Small intestine (tissue), 7 donors: ENCODE measurements around the gene IGDCC3. TPM values are rescaled to one million over a fixed set of nuclear protein-coding genes. Genes with fewer than 3 reads are reported as not detected.
A peak's percentile ranks its signal among the peaks of the same experiment; 100 is the strongest.

Source experiments
- DNase-seq, 2 donors: peaks; one replicate each; pipeline versions ENCODE4 v3.0.0 to v3.0.0-alpha.2; 2013
- FAIRE-seq: peaks from 2 replicates; lab custom pipeline; 2012; peaks lifted over from hg19 to GRCh38; lab: Jason Lieb, UNC
- H3K27ac ChIP-seq, 3 donors: one replicate each; pipeline ENCODE4 v1.5.1; 2013; ENCODE audit warnings: low read length in 2 of 3, mild to moderate bottlenecking in 2 of 3, control low read depth in 1 of 3, inconsistent platforms in 1 of 3, low read depth in 1 of 3, moderate library complexity in 1 of 3
- H3K27me3 ChIP-seq, 3 donors: one replicate each; pipeline ENCODE4 v1.6.1; 2013; ENCODE audit warnings: low read length in 3 of 3, inconsistent platforms in 1 of 3; ENCODE audit not compliant: control insufficient read depth in 3 of 3, insufficient read depth in 3 of 3
- H3K36me3 ChIP-seq, 3 donors: one replicate each; pipeline ENCODE4 v1.6.1; 2013; ENCODE audit warnings: low read length in 3 of 3, inconsistent platforms in 1 of 3, low read depth in 1 of 3, mild to moderate bottlenecking in 1 of 3, moderate library complexity in 1 of 3; ENCODE audit not compliant: control insufficient read depth in 3 of 3, insufficient read depth in 2 of 3
- H3K4me1 ChIP-seq, 3 donors: one replicate each; pipeline ENCODE4 v1.6.1; 2013; ENCODE audit warnings: low read length in 2 of 3, inconsistent platforms in 1 of 3, low read depth in 1 of 3, mild to moderate bottlenecking in 1 of 3, moderate library complexity in 1 of 3; ENCODE audit not compliant: control insufficient read depth in 3 of 3, insufficient read depth in 2 of 3
- H3K4me3 ChIP-seq, 3 donors: one replicate each; pipeline ENCODE4 v1.5.1; 2013; ENCODE audit warnings: low read length in 3 of 3, control low read depth in 1 of 3, inconsistent platforms in 1 of 3, low read depth in 1 of 3, mild to moderate bottlenecking in 1 of 3, moderate library complexity in 1 of 3
- H3K9me3 ChIP-seq, 2 donors: one replicate each; pipeline ENCODE4 v1.6.1; 2013; ENCODE audit warnings: low read depth in 1 of 2, low read length in 1 of 2; ENCODE audit not compliant: control insufficient read depth in 2 of 2, insufficient read depth in 1 of 2
- WGBS, 3 donors: extraction: QIAGEN DNeasy Blood & Tissue Kit; methylation state at CpG; one replicate each; pipeline ENCODE4 v1.1.7; 2013; 5-methylcytosine and 5-hydroxymethylcytosine counted together
- polyA plus RNA-seq, 4 donors: library from polyadenylated mRNA; stranded (reverse) in 3 of 4; unstranded in 1 of 4; fragments of 200-250 nt in 3 of 4; fragments of 120-200 nt in 1 of 4; gene quantifications; one replicate each; pipeline versions ENCODE4 v1.2.1 to v1.2.3, GENCODE V29; 2013
- donor health status: healthy with polysubstance abuse.
- donor health status: control.
- donor health status: control.
- donor health status: Bipolar disorder and iron deficiency.
- donor health status: healthy.

IGDCC3 gene
- polyA plus RNA-seq, 4 donors, result 0.18 to 1.0 TPM; not detected in 2

GRCh38 chr15:65305776-65306175 is 72.0 kb downstream of the IGDCC3 start:
- FAIRE-seq (no peak), DNase-seq (no peak)
- Histone ChIP-seq H3K27ac (no peak overlapping the region), H3K36me3 (no peaks in the 10 kb centered on the region), H3K4me1 (peaks cover 0 to 11% (median 0%) of the 10 kb centered on the region in 3 donors), H3K4me3 (no peak overlapping the region), H3K9me3 (no peaks in the 10 kb centered on the region), H3K27me3 (no peaks in the 10 kb centered on the region)
- 73 to 77% (median 75%) methylated on average over 3 of the region's 3 CpGs for WGBS, 3 donors

GRCh38 chr15:65305150-65305758 is 72.5 kb downstream of the IGDCC3 start:
- Histone ChIP-seq H3K36me3 (no peaks in the 10 kb centered on the region), H3K4me1 (peaks cover 0 to 11% (median 0%) of the 10 kb centered on the region in 3 donors), H3K27me3 (no peaks in the 10 kb centered on the region), H3K4me3 (peak overlapping the region in 1 of 3 donors; percentile 16), H3K9me3 (no peaks in the 10 kb centered on the region), H3K27ac (peak overlapping the region; percentile 50 to 91 (median 84))
- WGBS, 3 donors, result 24 to 45% (median 34%) methylated on average over 14 of the region's 14 CpGs
- DNase-seq (no peak), FAIRE-seq (no peak)

GRCh38 chr15:65304381-65305149 is 73.2 kb downstream of the IGDCC3 start, which contains the start of gene RNU5B-1:
Gene RNU5B-1 (plus strand): TSS chr15:65304677.
- peak; percentile 89 to 92 for DNase-seq
- Histone ChIP-seq H3K36me3 (no peaks in the 10 kb centered on the region), H3K4me3 (peak within 1 kb of the TSS; percentile 34 to 71 (median 39)), H3K27ac (peak within 1 kb of the TSS; percentile 50 to 91 (median 84)), H3K4me1 (peaks cover 0 to 11% (median 0%) of the 10 kb centered on the region in 3 donors), H3K27me3 (no peaks in the 10 kb centered on the region), H3K9me3 (no peaks in the 10 kb centered on the region)
- FAIRE-seq, result no peak
- 0 to 1% (median 1%) methylated on average over 24 of the region's 24 CpGs for WGBS, 3 donors

- Histone ChIP-seq H3K4me1 (peaks cover 0 to 11% (median 0%) of the 10 kb centered on the region in 3 donors), H3K9me3 (no peaks in the 10 kb centered on the region), H3K27me3 (no peaks in the 10 kb centered on the region), H3K4me3 (peak overlapping the region; percentile 34 to 71 (median 39)), H3K27ac (peak overlapping the region; percentile 9 to 90 (median 84)), H3K36me3 (no peaks in the 10 kb centered on the region)
- no peak for FAIRE-seq
- 1 to 2% (median 1%) methylated on average over 24 of the region's 24 CpGs for WGBS, 3 donors
- DNase-seq, result peak; percentile 68 to 83
Measured at GRCh38 chr15:65303687-65304380, 74.0 kb downstream of the IGDCC3 start.

- DNase-seq, result no peak
- H3K4me3 ChIP-seq, result no peak overlapping the region
Measured at GRCh38 chr15:65302061-65302460, 75.7 kb downstream of the IGDCC3 start.

GRCh38 chr15:65300924-65301441 is 76.8 kb downstream of the IGDCC3 start:
- no peak overlapping the region for H3K27ac ChIP-seq
- H3K9me3 ChIP-seq, result no peaks in the 10 kb centered on the region
- no peak for DNase-seq
- H3K36me3 ChIP-seq, result no peaks in the 10 kb centered on the region
- 92 to 95% (median 94%) methylated on average over 25 to 36 of the region's 36 CpGs for WGBS, 3 donors
- H3K4me3 ChIP-seq, result no peak overlapping the region
- no peaks in the 10 kb centered on the region for H3K27me3 ChIP-seq
- FAIRE-seq, result no peak
- H3K4me1 ChIP-seq, result peaks cover 0 to 14% (median 0%) of the 10 kb centered on the region in 3 donors

More at GRCh38 chr15:65302061-65302460, 75.7 kb downstream of the IGDCC3 start:
- 86 to 88% (median 87%) methylated on average over 23 to 24 of the region's 24 CpGs for WGBS, 3 donors
- no peaks in the 10 kb centered on the region for H3K36me3 ChIP-seq
- no peak for FAIRE-seq
- H3K9me3 ChIP-seq, result no peaks in the 10 kb centered on the region
- H3K4me1 ChIP-seq, result peaks cover 0 to 14% (median 0%) of the 10 kb centered on the region in 3 donors
- H3K27ac ChIP-seq, result no peak overlapping the region
- no peaks in the 10 kb centered on the region for H3K27me3 ChIP-seq

GRCh38 chr15:65298731-65299130 is 79.1 kb downstream of the IGDCC3 start:
- Histone ChIP-seq H3K4me3 (no peak overlapping the region), H3K27me3 (no peaks in the 10 kb centered on the region), H3K9me3 (no peaks in the 10 kb centered on the region), H3K4me1 (peaks cover 0 to 8% (median 0%) of the 10 kb centered on the region in 3 donors), H3K27ac (no peak overlapping the region), H3K36me3 (no peaks in the 10 kb centered on the region)
- no peak for DNase-seq
- FAIRE-seq, result no peak
- 85 to 90% (median 86%) methylated on average over 11 of the region's 11 CpGs for WGBS, 3 donors
